H9 (cell line): ENCODE measurements around the gene SERPINA6. TPM values are rescaled to one million over a fixed set of nuclear protein-coding genes. Genes with fewer than 3 reads are reported as not detected.

Experiments used
- DNase-seq: peaks from one replicate; pipeline ENCODE4 v3.0.0-alpha.2; 2017
- H2AFZ ChIP-seq: one replicate; pipeline ENCODE4 v1.6.1; 2013; ENCODE audit warnings: mild to moderate bottlenecking, low read length, control low read depth, moderate library complexity
- H2AK5ac ChIP-seq: 2 replicates; pipeline ENCODE4 v1.6.1; 2013; ENCODE audit warnings: low read length, control low read depth, mixed read lengths; ENCODE audit not compliant: insufficient read length
- H2BK120ac ChIP-seq: one replicate; pipeline ENCODE4 v1.6.1; 2013; ENCODE audit warnings: low read depth, mild to moderate bottlenecking, low read length, control low read depth, inconsistent platforms; ENCODE audit not compliant: poor library complexity, severe bottlenecking
- H2BK12ac ChIP-seq: 2 replicates; pipeline ENCODE4 v1.6.1; 2013; ENCODE audit warnings: low read length, control low read depth, mixed read lengths, low read depth; ENCODE audit not compliant: insufficient read length
- H2BK15ac ChIP-seq: 2 replicates; pipeline ENCODE4 v1.6.1; 2013; ENCODE audit warnings: low read depth, low read length, control low read depth
- H2BK20ac ChIP-seq: one replicate; pipeline ENCODE4 v1.6.1; 2013; ENCODE audit warnings: low read depth, mild to moderate bottlenecking, low read length, control low read depth, inconsistent platforms; ENCODE audit not compliant: poor library complexity, severe bottlenecking
- H2BK5ac ChIP-seq: 2 replicates; pipeline ENCODE4 v1.6.1; 2013; ENCODE audit warnings: low read length, control low read depth, mixed read lengths; ENCODE audit not compliant: insufficient read length
- H3K14ac ChIP-seq: 2 replicates; pipeline ENCODE4 v1.6.1; 2013; ENCODE audit warnings: low read length, control low read depth; ENCODE audit not compliant: insufficient read depth
- H3K18ac ChIP-seq: 2 replicates; pipeline ENCODE4 v1.6.1; 2013; ENCODE audit warnings: low read depth, mild to moderate bottlenecking, mixed read lengths, low read length, control low read depth; ENCODE audit not compliant: insufficient read length
- H3K23ac ChIP-seq: 2 replicates; pipeline ENCODE4 v1.6.1; 2013; ENCODE audit warnings: low read length, control low read depth, mixed read lengths, low read depth; ENCODE audit not compliant: insufficient read length
- H3K23me2 ChIP-seq: 2 replicates; pipeline ENCODE4 v1.6.1; 2013; ENCODE audit warnings: low read depth, mild to moderate bottlenecking, mixed read lengths, low read length, control low read depth; ENCODE audit not compliant: insufficient read length, poor library complexity, severe bottlenecking
- H3K27ac ChIP-seq: 2 replicates; pipeline ENCODE4 v1.5.1; 2013; ENCODE audit warnings: low read length, control low read depth, mixed read lengths, low read depth; ENCODE audit not compliant: insufficient read length
- H3K27me3 ChIP-seq: 2 replicates; pipeline ENCODE4 v1.6.1; 2013; ENCODE audit warnings: low read length, control low read depth, inconsistent platforms; ENCODE audit not compliant: insufficient read depth
- H3K4ac ChIP-seq: 2 replicates; pipeline ENCODE4 v1.6.1; 2013; ENCODE audit warnings: low read depth, mild to moderate bottlenecking, control low read depth, inconsistent platforms, low read length, moderate library complexity
- H3K4me1 ChIP-seq: 2 replicates; pipeline ENCODE4 v1.6.1; 2013; ENCODE audit warnings: low read length, control low read depth, inconsistent platforms; ENCODE audit not compliant: insufficient read depth
- H3K4me2 ChIP-seq: 2 replicates; pipeline ENCODE4 v1.6.1; 2013; ENCODE audit warnings: low read length, control low read depth, mixed read lengths; ENCODE audit not compliant: insufficient read length, insufficient read depth
- H3K56ac ChIP-seq: 2 replicates; pipeline ENCODE4 v1.6.1; 2013; ENCODE audit warnings: low read depth, mild to moderate bottlenecking, mixed read lengths, low read length, control low read depth; ENCODE audit not compliant: insufficient read length
- H3K79me1 ChIP-seq: 2 replicates; pipeline ENCODE4 v1.6.1; 2013; ENCODE audit warnings: low read depth, mild to moderate bottlenecking, moderate library complexity, low read length, control low read depth, inconsistent platforms; ENCODE audit not compliant: insufficient read depth, poor library complexity, severe bottlenecking
- H3K79me2 ChIP-seq: 2 replicates; pipeline ENCODE4 v1.6.1; 2013; ENCODE audit warnings: low read length, control low read depth, inconsistent platforms; ENCODE audit not compliant: insufficient read depth
- H3K9ac ChIP-seq: 2 replicates; pipeline ENCODE4 v1.6.1; 2013; ENCODE audit warnings: low read length, control low read depth, mixed read lengths; ENCODE audit not compliant: insufficient read length; ENCODE audit errors: extremely low read depth
- H3K9me3 ChIP-seq: one replicate; pipeline ENCODE4 v1.6.1; 2013; ENCODE audit warnings: low read depth, low read length, inconsistent platforms; ENCODE audit not compliant: control insufficient read depth
- H3T11ph ChIP-seq: one replicate; pipeline ENCODE4 v1.6.1; 2013; ENCODE audit warnings: mild to moderate bottlenecking, low read length, control low read depth, inconsistent platforms
- H4K20me1 ChIP-seq: one replicate; pipeline ENCODE4 v1.6.1; 2013; ENCODE audit not compliant: control insufficient read depth, insufficient read length, insufficient read depth
- H4K5ac ChIP-seq: 2 replicates; pipeline ENCODE4 v1.6.1; 2013; ENCODE audit warnings: low read depth, mild to moderate bottlenecking, mixed read lengths, low read length, control low read depth; ENCODE audit not compliant: insufficient read length
- H4K8ac ChIP-seq: replicated peaks from 2 replicates; pipeline ENCODE4 v1.6.1; 2013; ENCODE audit warnings: low read length, control low read depth, mixed read lengths, low read depth; ENCODE audit not compliant: insufficient read length
- H4K91ac ChIP-seq: 2 replicates; pipeline ENCODE4 v1.6.1; 2013; ENCODE audit warnings: low read depth, mild to moderate bottlenecking, moderate library complexity, mixed read lengths, low read length, control low read depth; ENCODE audit not compliant: insufficient read length
- H3K27ac Mint-ChIP-seq, 3 experiments: 2 replicates in 2 of 3; 3 replicates in 1 of 3; pipeline ENCODE4 v1.8.0; 2020 to 2021; ENCODE audit warnings: mixed read lengths in 3 of 3, mild to moderate bottlenecking in 1 of 3, moderate library complexity in 1 of 3
- H3K27me3 Mint-ChIP-seq: 2 replicates; pipeline ENCODE4 v1.8.0; 2021; ENCODE audit warnings: low read depth, mild to moderate bottlenecking, moderate library complexity, mixed read lengths
- H3K36me3 Mint-ChIP-seq, 3 experiments: 2 replicates in 2 of 3; 3 replicates in 1 of 3; pipeline ENCODE4 v1.8.0; 2020 to 2021; ENCODE audit warnings: low read depth in 3 of 3, mixed read lengths in 3 of 3; ENCODE audit not compliant: insufficient read depth in 1 of 3
- H3K4me1 Mint-ChIP-seq, 2 experiments: 2 replicates each; pipeline ENCODE4 v1.8.0; 2020; ENCODE audit warnings: mixed read lengths in 2 of 2
- H3K4me3 Mint-ChIP-seq, 2 experiments: 2 replicates in 1 of 2; 3 replicates in 1 of 2; pipeline ENCODE4 v1.8.0; 2020 to 2021; ENCODE audit warnings: mild to moderate bottlenecking in 2 of 2, mixed read lengths in 2 of 2, moderate library complexity in 1 of 2
- H3K9me3 Mint-ChIP-seq, 2 experiments: 2 replicates in 1 of 2; 3 replicates in 1 of 2; pipeline ENCODE4 v1.8.0; 2020; ENCODE audit warnings: mild to moderate bottlenecking in 2 of 2, mixed read lengths in 2 of 2, moderate library complexity in 1 of 2
- WGBS: extraction: QIAGEN DNeasy Blood & Tissue Kit; methylation state at CpG from one replicate; pipeline ENCODE4 v1.1.7; 2013; ENCODE audit warnings: missing lambda C conversion rate, low lambda C conversion rate, mixed read lengths; ENCODE audit not compliant: insufficient read length; ENCODE audit errors: extremely low coverage; 5-methylcytosine and 5-hydroxymethylcytosine counted together
- total RNA-seq: library from RNA; stranded (reverse); gene quantifications from 2 replicates; pipeline ENCODE4 v1.2.1, GENCODE V29; 2021
- TF ChIP-seq, protein P1 (sequence below): fragments of 200-600 bp; sonication (generic); conservative IDR thresholded peaks from 3 replicates; pipeline ENCODE4 v1.8.0; 2021; ENCODE audit warnings: antibody characterized with exemption, mild to moderate bottlenecking

SERPINA6 gene
- total RNA-seq, 1 experiment from 2014 or later: not detected

DNA sequence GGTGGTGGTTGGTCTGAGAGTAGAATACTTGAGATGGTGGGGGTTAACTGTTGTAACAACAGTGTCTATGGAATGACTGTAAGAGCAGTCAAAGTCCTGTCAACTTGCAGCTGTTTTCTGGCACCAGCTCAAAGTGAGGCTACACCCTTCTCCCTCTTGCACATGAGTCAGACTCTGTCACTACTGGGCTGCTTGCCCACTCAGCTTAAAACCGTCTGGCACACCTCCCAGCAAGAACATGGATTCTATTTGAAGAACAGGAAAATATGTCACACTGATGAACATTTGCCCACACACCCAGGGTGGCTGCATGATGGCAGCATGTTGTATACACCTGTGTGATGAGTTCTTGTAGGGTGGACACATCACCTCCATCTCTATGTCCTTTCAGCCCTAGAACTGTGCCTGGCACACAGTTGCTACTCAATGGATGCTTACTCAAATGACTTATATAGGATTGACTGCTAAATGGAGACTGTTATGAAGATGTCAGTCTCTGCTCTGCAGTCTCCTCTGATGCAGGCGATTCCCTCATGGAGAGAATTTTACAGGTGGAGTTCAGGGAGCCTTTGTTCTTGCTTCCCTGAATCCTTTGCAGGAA lies 19.3 kb upstream of the SERPINA6 start:
- H3T11ph ChIP-seq: no peak overlapping the region
- H3K4ac ChIP-seq: no peak overlapping the region
- no peaks in the 10 kb centered on the region for H4K20me1 ChIP-seq
- H4K5ac ChIP-seq: no peak overlapping the region
- Mint-ChIP-seq H3K27ac (no peak overlapping the region), H3K4me1 (no peaks in the 10 kb centered on the region), H3K9me3 (no peaks in the 10 kb centered on the region; a peak in 1 of 5 replicates), H3K27me3 (peaks cover 12% of the 10 kb centered on the region), H3K4me3 (no peak overlapping the region), H3K36me3 (no peaks in the 10 kb centered on the region)
- H3K27me3 ChIP-seq: no peaks in the 10 kb centered on the region
- H2BK12ac ChIP-seq: no peak overlapping the region
- no CpG with 5 or more reads among the region's 2 CpGs for WGBS
- H3K27ac ChIP-seq: no peak overlapping the region
- no peak overlapping the region for H2BK5ac ChIP-seq
- no peak overlapping the region for H2BK15ac ChIP-seq
- H3K4me2 ChIP-seq: no peak overlapping the region
- no peaks in the 10 kb centered on the region for H3K9me3 ChIP-seq
- no peaks in the 10 kb centered on the region for H3K23me2 ChIP-seq
- H3K18ac ChIP-seq: no peak overlapping the region
- no peaks in the 10 kb centered on the region for H3K79me1 ChIP-seq
- no peaks in the 10 kb centered on the region for H3K79me2 ChIP-seq
- TF ChIP-seq, protein P1, sequence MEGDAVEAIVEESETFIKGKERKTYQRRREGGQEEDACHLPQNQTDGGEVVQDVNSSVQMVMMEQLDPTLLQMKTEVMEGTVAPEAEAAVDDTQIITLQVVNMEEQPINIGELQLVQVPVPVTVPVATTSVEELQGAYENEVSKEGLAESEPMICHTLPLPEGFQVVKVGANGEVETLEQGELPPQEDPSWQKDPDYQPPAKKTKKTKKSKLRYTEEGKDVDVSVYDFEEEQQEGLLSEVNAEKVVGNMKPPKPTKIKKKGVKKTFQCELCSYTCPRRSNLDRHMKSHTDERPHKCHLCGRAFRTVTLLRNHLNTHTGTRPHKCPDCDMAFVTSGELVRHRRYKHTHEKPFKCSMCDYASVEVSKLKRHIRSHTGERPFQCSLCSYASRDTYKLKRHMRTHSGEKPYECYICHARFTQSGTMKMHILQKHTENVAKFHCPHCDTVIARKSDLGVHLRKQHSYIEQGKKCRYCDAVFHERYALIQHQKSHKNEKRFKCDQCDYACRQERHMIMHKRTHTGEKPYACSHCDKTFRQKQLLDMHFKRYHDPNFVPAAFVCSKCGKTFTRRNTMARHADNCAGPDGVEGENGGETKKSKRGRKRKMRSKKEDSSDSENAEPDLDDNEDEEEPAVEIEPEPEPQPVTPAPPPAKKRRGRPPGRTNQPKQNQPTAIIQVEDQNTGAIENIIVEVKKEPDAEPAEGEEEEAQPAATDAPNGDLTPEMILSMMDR: no peak
- H2AK5ac ChIP-seq: no peak overlapping the region
- H3K23ac ChIP-seq: no peak overlapping the region
- no peak overlapping the region for H2BK20ac ChIP-seq
- H4K91ac ChIP-seq: no peak overlapping the region
- no peak overlapping the region for H4K8ac ChIP-seq
- no peaks in the 10 kb centered on the region for H3K4me1 ChIP-seq
- DNase-seq: no peak
- no peak overlapping the region for H3K56ac ChIP-seq
- no peak overlapping the region for H2AFZ ChIP-seq
- H3K9ac ChIP-seq: no peak overlapping the region
- H3K14ac ChIP-seq: no peak overlapping the region
- no peak overlapping the region for H2BK120ac ChIP-seq
